Measurements from ENCODE around the gene ATP10A. TPM values are rescaled to one million over a fixed set of nuclear protein-coding genes. Genes with fewer than 3 reads are reported as not detected.

The ATP10A gene
- total and polyA plus RNA-seq, 2 of the 8 experiments (the other 6 are each of a cell fraction or from before 2014, with no cell fraction given): 2.0 to 2.8 TPM

DNA sequence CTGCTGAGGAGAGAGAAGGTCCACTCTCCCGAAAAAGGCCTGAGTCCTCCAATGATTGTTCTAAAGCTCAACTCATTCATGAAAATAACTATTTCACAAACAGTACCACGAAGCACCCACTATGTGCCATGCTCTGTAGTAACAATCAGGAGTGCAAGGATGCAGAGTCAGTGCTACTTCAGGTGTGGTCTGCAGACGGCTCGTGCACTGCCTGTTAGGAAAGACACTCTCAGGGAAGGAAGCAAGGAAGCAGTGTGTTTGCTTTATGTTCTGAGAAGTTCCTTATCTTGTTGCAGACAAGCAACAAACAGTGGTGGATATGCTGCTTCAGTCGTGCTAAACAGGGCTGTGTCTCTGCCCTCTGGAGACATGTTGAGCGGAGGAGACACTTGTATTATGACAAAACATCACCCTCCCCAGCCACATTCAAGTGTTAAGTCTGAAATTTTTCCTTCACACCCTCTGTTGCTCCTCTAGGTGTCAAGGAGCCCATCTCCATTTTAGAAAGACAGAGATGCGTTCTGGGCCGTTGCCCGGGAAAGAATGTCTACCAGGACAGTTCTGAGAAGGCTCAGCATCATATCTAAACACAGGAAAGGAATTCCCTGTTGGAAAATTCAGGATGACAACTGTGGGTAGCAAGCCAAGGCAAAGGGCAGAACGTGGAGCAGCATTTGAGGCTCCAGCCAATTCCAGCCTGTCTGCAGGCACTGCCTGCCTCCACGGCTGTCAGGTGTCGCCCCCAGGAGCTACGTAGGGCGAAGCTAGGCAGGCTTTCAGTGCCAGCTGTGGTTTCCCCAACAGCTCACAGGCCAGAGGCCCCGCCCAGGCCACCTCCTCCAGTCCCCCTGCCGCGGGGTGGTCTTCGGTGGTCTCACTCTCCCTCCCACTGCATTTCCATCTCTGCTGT is 13.4 kb upstream of the ATP10A start:
- Histone ChIP-seq H4K20me1 (replicated peaks in 1 of 2; ENCODE audit: control insufficient read depth in 1 of 2, insufficient read depth in 2 of 2, low read length in 2 of 2) (no peaks in the 10 kb centered on the region), H3K18ac (ENCODE audit: extremely low read depth, low read length) (no peak overlapping the region), H3K23me2 (ENCODE audit: low read depth, low read length) (peaks cover 2% of the 10 kb centered on the region; the same call in 1 of the 2 replicates), H4K8ac (ENCODE audit: extremely low read depth, insufficient read depth, low read length) (no peak overlapping the region), H3K36me3 (ENCODE audit: control insufficient read depth in 2 of 4, insufficient read depth in 4 of 4, low read length in 3 of 4) (no peaks in the 10 kb centered on the region), H2BK15ac (ENCODE audit: low read length) (no peak overlapping the region), H2BK12ac (ENCODE audit: low read depth, low read length) (no peak overlapping the region), H3K4ac (replicated peaks; ENCODE audit: insufficient read length, low read depth, low read length) (no peak overlapping the region), H3K4me2 (ENCODE audit: insufficient read depth in 1 of 2, low read depth in 2 of 2, low read length in 2 of 2) (no peak overlapping the region), H3K14ac (ENCODE audit: insufficient read length) (no peak overlapping the region), H4K5ac (ENCODE audit: insufficient read length, low read depth, low read length) (no peak overlapping the region), H3K27me3 (replicated peaks in 1 of 4; ENCODE audit: control insufficient read depth in 3 of 4, extremely low read depth in 1 of 4, insufficient read depth in 3 of 4, low read length in 3 of 4) (peaks cover 0 to 1% (median 0%) of the 10 kb centered on the region in 4 experiments; a peak in 1 of 7 replicates), H4K91ac (replicated peaks; ENCODE audit: insufficient read length, low read length) (no peak overlapping the region), H3K79me1 (ENCODE audit: low read depth, low read length) (no peaks in the 10 kb centered on the region), H2BK20ac (ENCODE audit: low read length) (no peak overlapping the region), H3K9ac (replicated peaks in 1 of 4; ENCODE audit: extremely low read depth in 1 of 4, low read depth in 3 of 4, low read length in 3 of 4) (peak overlapping the region in 1 of 4 experiments; percentile 1; a peak in 1 of 7 replicates), H2BK120ac (replicated peaks; ENCODE audit: low read depth, low read length) (no peak overlapping the region), H3K56ac (replicated peaks; ENCODE audit: insufficient read length, low read depth, low read length) (no peak overlapping the region), H2AK5ac (ENCODE audit: low read depth, low read length) (no peak overlapping the region), H3K9me3 (ENCODE audit: insufficient read depth in 2 of 2, low read depth in 1 of 2, low read length in 1 of 2) (no peaks in the 10 kb centered on the region), H3K27ac (ENCODE audit: low read depth, low read length) (no peak overlapping the region), H2AFZ (ENCODE audit: low read length) (no peak overlapping the region), H2BK5ac (ENCODE audit: low read depth, low read length) (no peak overlapping the region), H3K4me3 (ENCODE audit: extremely low read depth in 1 of 4, insufficient read depth in 2 of 4, low read depth in 3 of 4, low read length in 4 of 4) (no peak overlapping the region), H3K79me2 (ENCODE audit: control insufficient read depth in 1 of 2, insufficient read depth in 2 of 2, low read length in 2 of 2) (no peaks in the 10 kb centered on the region), H3K23ac (ENCODE audit: insufficient read length) (no peak overlapping the region), H3K4me1 (replicated peaks in 1 of 4; ENCODE audit: control insufficient read depth in 3 of 4, insufficient read depth in 4 of 4, low read length in 3 of 4) (no peaks in the 10 kb centered on the region)
- no peak for DNase-seq (ENCODE audit: low read depth in 1 of 2, low spot score in 2 of 2)
- no peak for TF ChIP-seq SIN3A (conservative IDR thresholded peaks at IDR 0.05 in 1 of 2, IDR thresholded peaks at IDR 0.05 in 1 of 2; ENCODE audit: low read depth in 1 of 2, low read length in 2 of 2)
- no peak for TF ChIP-seq KDM1A (IDR thresholded peaks at IDR 0.05; ENCODE audit: borderline replicate concordance, low read length)
- TF ChIP-seq KDM4A (IDR thresholded peaks at IDR 0.05; ENCODE audit: low read depth, low read length, severe bottlenecking): no peak
- TF ChIP-seq POLR2AphosphoS5 (IDR thresholded peaks at IDR 0.05; ENCODE audit: low read depth, low read length): no peak
- no peak for TF ChIP-seq NANOG (IDR thresholded peaks at IDR 0.05; ENCODE audit: insufficient read depth, low read depth, low read length, poor library complexity, severe bottlenecking)
- TF ChIP-seq RXRA (IDR thresholded peaks at IDR 0.05; ENCODE audit: insufficient read depth, low read depth, low read length): no peak
- no peak for TF ChIP-seq CHD1 (IDR thresholded peaks at IDR 0.05; ENCODE audit: low read depth, low read length)
- ChIA-PET POLR2A (ENCODE audit: partially characterized antibody) (no interaction called here), CTCF (ENCODE audit: partially characterized antibody) (no interaction called here)
- no peak for FAIRE-seq
- 85% methylated on average over 18 of the region's 18 CpGs; no CpG with 5 or more reads in 1 of the 2 experiments for WGBS, 2 experiments (ENCODE audit: extremely low coverage in 1 of 2, insufficient coverage in 1 of 2, insufficient read length in 1 of 2, insufficient replicate concordance in 2 of 2, low coverage in 1 of 2, low lambda C conversion rate in 2 of 2, missing lambda C conversion rate in 1 of 2)

All from H1 (cell line).